ENCODE data around the gene RIMKLB. TPM values are rescaled to one million over a fixed set of nuclear protein-coding genes. Genes with fewer than 3 reads are reported as not detected.

Gene RIMKLB
- total RNA-seq, 1 donor from 2014 or later: 30.0 TPM

- H3K4me3 ChIP-seq (ENCODE audit: low read depth, low read length): no peak overlapping the region
- no peaks in the 10 kb centered on the region for H3K27me3 ChIP-seq (ENCODE audit: control insufficient read depth, insufficient read depth, low read length)
- H3K36me3 ChIP-seq (ENCODE audit: control insufficient read depth, insufficient read depth, low read length): no peaks in the 10 kb centered on the region
- no peak for DNase-seq (ENCODE audit: low read depth)
- no peak for TF ChIP-seq CTCF (IDR thresholded peaks at IDR 0.05; ENCODE audit: insufficient read depth, low read length, poor library complexity, severe bottlenecking)
Observed at GRCh38 chr12:8681129-8681884, 16.5 kb upstream of the RIMKLB start.

- DNase-seq (ENCODE audit: low read depth): no peak
- H3K4me3 ChIP-seq (ENCODE audit: low read depth, low read length): no peak overlapping the region
- H3K36me3 ChIP-seq (ENCODE audit: control insufficient read depth, insufficient read depth, low read length): no peaks in the 10 kb centered on the region
- no peaks in the 10 kb centered on the region for H3K27me3 ChIP-seq (ENCODE audit: control insufficient read depth, insufficient read depth, low read length)
- TF ChIP-seq CTCF (IDR thresholded peaks at IDR 0.05; ENCODE audit: insufficient read depth, low read length, poor library complexity, severe bottlenecking): no peak
Observed at GRCh38 chr12:8685051-8685450, 12.7 kb upstream of the RIMKLB start.

GRCh38 chr12:8687846-8688601, 9.8 kb upstream of the RIMKLB start:
- peak; percentile 82 for DNase-seq (ENCODE audit: low read depth)
- Histone ChIP-seq H3K36me3 (ENCODE audit: control insufficient read depth, insufficient read depth, low read length) (no peaks in the 10 kb centered on the region), H3K4me3 (ENCODE audit: low read depth, low read length) (no peak overlapping the region), H3K27me3 (ENCODE audit: control insufficient read depth, insufficient read depth, low read length) (no peaks in the 10 kb centered on the region)
- no peak for TF ChIP-seq CTCF (IDR thresholded peaks at IDR 0.05; ENCODE audit: insufficient read depth, low read length, poor library complexity, severe bottlenecking)

GRCh38 chr12:8689681-8690080, 8.1 kb upstream of the RIMKLB start:
- no peaks in the 10 kb centered on the region for H3K27me3 ChIP-seq (ENCODE audit: control insufficient read depth, insufficient read depth, low read length)
- no peak overlapping the region for H3K4me3 ChIP-seq (ENCODE audit: low read depth, low read length)
- no peak for TF ChIP-seq CTCF (IDR thresholded peaks at IDR 0.05; ENCODE audit: insufficient read depth, low read length, poor library complexity, severe bottlenecking)
- no peak for DNase-seq (ENCODE audit: low read depth)
- no peaks in the 10 kb centered on the region for H3K36me3 ChIP-seq (ENCODE audit: control insufficient read depth, insufficient read depth, low read length)

GRCh38 chr12:8692573-8692972, 5.2 kb upstream of the RIMKLB start:
- DNase-seq (ENCODE audit: low read depth): no peak

More at GRCh38 chr12:8692573-8692972, 5.2 kb upstream of the RIMKLB start:
- no peak for TF ChIP-seq CTCF (IDR thresholded peaks at IDR 0.05; ENCODE audit: insufficient read depth, low read length, poor library complexity, severe bottlenecking)
- Histone ChIP-seq H3K36me3 (ENCODE audit: control insufficient read depth, insufficient read depth, low read length) (no peaks in the 10 kb centered on the region), H3K27me3 (ENCODE audit: control insufficient read depth, insufficient read depth, low read length) (no peaks in the 10 kb centered on the region), H3K4me3 (ENCODE audit: low read depth, low read length) (no peak overlapping the region)

Measured in kidney epithelial cell (primary cell).